Measurements from ENCODE around the gene THSD4. TPM values are rescaled to one million over a fixed set of nuclear protein-coding genes. Genes with fewer than 3 reads are reported as not detected.

The THSD4 gene
- total RNA-seq, 2 experiments from 2014 or later = not detected

DNA sequence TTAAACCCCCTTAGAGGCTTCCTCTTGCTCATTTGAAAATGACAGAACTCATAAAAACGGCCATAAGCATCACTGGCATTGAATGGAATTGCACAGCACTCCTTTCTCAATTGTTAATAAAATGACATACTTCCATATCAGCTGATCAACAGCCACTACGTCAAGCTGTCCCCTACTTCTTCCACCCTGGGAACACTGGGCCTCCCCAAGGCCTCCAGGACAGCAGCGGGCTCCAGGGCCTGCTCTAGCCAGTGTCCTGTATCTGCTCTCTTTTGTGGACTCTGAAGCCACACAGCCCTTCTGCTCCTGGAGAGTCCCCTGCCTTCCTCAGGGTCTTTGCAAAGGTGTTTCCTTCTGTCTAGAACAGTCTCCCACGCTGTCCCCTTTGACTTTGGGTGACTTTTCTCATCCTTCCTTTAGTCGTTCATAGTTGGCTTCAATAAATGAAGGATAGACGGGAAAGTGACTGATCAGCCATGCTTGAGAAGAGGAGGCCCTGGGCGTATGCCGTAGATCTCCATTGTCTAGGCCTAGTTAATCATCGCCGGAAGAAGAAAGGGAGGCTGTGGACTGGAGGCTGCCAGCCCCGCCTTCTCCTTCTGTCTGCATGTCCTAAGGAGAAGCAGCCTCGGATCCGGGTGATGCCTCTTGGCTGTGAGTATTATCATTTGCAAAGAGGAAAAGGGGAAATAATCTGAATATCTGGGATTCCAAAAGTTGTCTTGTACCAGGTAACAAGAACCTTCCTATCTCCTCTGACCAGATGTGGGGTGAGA lies 4.7 kb upstream of the THSD4 start:
- Histone ChIP-seq H3K4me2 (ENCODE audit: low read length) (no peak overlapping the region), H3K9me2 (ENCODE audit: insufficient read depth, low read length) (no peaks in the 10 kb centered on the region), H3K27ac (ENCODE audit: low read depth, low read length, poor library complexity, severe bottlenecking) (no peak overlapping the region), H2AFZ (ENCODE audit: low read length) (no peak overlapping the region), H3K4me3 (ENCODE audit: low read depth, low read length, poor library complexity, severe bottlenecking) (no peak overlapping the region), H3K4me1 (ENCODE audit: insufficient read depth, low read length, poor library complexity, severe bottlenecking) (no peaks in the 10 kb centered on the region), H4K20me1 (ENCODE audit: insufficient read depth, low read length) (no peaks in the 10 kb centered on the region), H3K36me3 (ENCODE audit: insufficient read depth, low read length) (no peaks in the 10 kb centered on the region), H3K9me3 (ENCODE audit: low read length) (no peaks in the 10 kb centered on the region), H3K79me2 (ENCODE audit: insufficient read depth, low read depth, low read length) (no peaks in the 10 kb centered on the region)
- intact Hi-C loops (cut with micrococcal nuclease; ENCODE audit: unreplicated experiment) = no loop called here
- ChIA-PET CTCF (ENCODE audit: unreplicated experiment) (no interaction called here), POLR2A (no interaction called here)
- BruUV-seq (replicated peaks) = no TSS peak
- TF ChIP-seq EZH2phosphoT487 (IDR thresholded peaks at IDR 0.05; ENCODE audit: borderline replicate concordance, low read depth, low read length) = no peak
- TF ChIP-seq, protein P1, sequence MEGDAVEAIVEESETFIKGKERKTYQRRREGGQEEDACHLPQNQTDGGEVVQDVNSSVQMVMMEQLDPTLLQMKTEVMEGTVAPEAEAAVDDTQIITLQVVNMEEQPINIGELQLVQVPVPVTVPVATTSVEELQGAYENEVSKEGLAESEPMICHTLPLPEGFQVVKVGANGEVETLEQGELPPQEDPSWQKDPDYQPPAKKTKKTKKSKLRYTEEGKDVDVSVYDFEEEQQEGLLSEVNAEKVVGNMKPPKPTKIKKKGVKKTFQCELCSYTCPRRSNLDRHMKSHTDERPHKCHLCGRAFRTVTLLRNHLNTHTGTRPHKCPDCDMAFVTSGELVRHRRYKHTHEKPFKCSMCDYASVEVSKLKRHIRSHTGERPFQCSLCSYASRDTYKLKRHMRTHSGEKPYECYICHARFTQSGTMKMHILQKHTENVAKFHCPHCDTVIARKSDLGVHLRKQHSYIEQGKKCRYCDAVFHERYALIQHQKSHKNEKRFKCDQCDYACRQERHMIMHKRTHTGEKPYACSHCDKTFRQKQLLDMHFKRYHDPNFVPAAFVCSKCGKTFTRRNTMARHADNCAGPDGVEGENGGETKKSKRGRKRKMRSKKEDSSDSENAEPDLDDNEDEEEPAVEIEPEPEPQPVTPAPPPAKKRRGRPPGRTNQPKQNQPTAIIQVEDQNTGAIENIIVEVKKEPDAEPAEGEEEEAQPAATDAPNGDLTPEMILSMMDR (conservative IDR thresholded peaks at IDR 0.05; ENCODE audit: low read length) = no peak
- DNase-seq (ENCODE audit: low spot score) = no peak

DNA sequence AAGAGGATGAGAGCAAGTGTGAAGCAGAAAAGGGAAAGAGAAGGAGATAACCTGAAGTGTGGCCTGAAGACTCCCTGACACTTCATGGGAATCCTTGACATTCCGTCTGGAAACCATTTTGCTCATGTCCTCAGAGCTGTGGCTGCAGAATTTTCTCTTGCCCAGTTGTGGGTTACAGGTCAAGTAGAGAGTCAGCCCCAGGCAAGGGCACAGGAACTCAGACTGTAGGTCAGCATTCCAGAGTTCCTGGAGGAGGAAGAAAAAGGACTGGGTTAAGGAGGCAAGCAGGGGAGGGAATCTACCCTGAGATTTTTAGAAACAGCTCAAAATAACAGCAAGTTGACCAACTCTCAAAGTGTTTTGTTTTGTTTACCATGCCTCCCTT lies 4.1 kb upstream of the THSD4 start:
- H3K9me2 ChIP-seq (ENCODE audit: insufficient read depth, low read length) = no peaks in the 10 kb centered on the region
- H3K4me2 ChIP-seq (ENCODE audit: low read length) = no peak overlapping the region
- no peaks in the 10 kb centered on the region for H4K20me1 ChIP-seq (ENCODE audit: insufficient read depth, low read length)
- intact Hi-C loops (cut with micrococcal nuclease; ENCODE audit: unreplicated experiment) = no loop called here
- CTCF ChIA-PET (ENCODE audit: unreplicated experiment) = no interaction called here
- H3K4me3 ChIP-seq (ENCODE audit: low read depth, low read length, poor library complexity, severe bottlenecking) = no peak overlapping the region
- H2AFZ ChIP-seq (ENCODE audit: low read length) = no peak overlapping the region
- no peak overlapping the region for H3K27ac ChIP-seq (ENCODE audit: low read depth, low read length, poor library complexity, severe bottlenecking)
- no peaks in the 10 kb centered on the region for H3K79me2 ChIP-seq (ENCODE audit: insufficient read depth, low read depth, low read length)
- DNase-seq (ENCODE audit: low spot score) = no peak
- POLR2A ChIA-PET = no interaction called here
- H3K4me1 ChIP-seq (ENCODE audit: insufficient read depth, low read length, poor library complexity, severe bottlenecking) = no peaks in the 10 kb centered on the region
- H3K9me3 ChIP-seq (ENCODE audit: low read length) = no peaks in the 10 kb centered on the region
- H3K36me3 ChIP-seq (ENCODE audit: insufficient read depth, low read length) = no peaks in the 10 kb centered on the region
- no TSS peak for BruUV-seq (replicated peaks)
- TF ChIP-seq, protein P1 (conservative IDR thresholded peaks at IDR 0.05; ENCODE audit: low read length) = no peak

DNA sequence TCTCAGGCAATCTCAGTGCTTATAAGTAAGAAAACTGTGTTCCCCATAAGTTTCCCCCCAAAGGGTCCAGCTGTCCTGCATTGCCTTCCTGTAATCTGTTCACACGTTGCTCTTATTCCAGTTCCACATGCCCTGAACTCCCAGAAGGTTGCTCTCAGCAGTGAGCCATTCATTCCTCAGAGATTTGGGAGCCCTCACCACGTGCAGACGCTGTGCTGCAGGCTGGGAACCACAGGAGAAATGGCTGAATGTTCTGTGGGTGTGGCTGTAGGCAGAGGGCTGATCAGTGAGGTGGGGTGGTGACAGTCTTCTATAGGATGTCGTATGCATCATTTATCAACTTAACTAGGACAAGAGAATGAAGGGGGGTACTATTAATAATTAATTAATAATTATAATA lies 3.3 kb upstream of the THSD4 start:
- no peaks in the 10 kb centered on the region for H3K4me1 ChIP-seq (ENCODE audit: insufficient read depth, low read length, poor library complexity, severe bottlenecking)
- no TSS peak for BruUV-seq (replicated peaks)
- no peak for DNase-seq (ENCODE audit: low spot score)
- intact Hi-C loops (cut with micrococcal nuclease; ENCODE audit: unreplicated experiment) = no loop called here
- no peak overlapping the region for H3K4me2 ChIP-seq (ENCODE audit: low read length)
- H3K27ac ChIP-seq (ENCODE audit: low read depth, low read length, poor library complexity, severe bottlenecking) = no peak overlapping the region
- no peaks in the 10 kb centered on the region for H3K36me3 ChIP-seq (ENCODE audit: insufficient read depth, low read length)
- no peaks in the 10 kb centered on the region for H4K20me1 ChIP-seq (ENCODE audit: insufficient read depth, low read length)
- POLR2A ChIA-PET = no interaction called here
- H3K4me3 ChIP-seq (ENCODE audit: low read depth, low read length, poor library complexity, severe bottlenecking) = no peak overlapping the region
- CTCF ChIA-PET (ENCODE audit: unreplicated experiment) = no interaction called here
- H2AFZ ChIP-seq (ENCODE audit: low read length) = no peak overlapping the region
- TF ChIP-seq, protein P1 (conservative IDR thresholded peaks at IDR 0.05; ENCODE audit: low read length) = no peak
- TF ChIP-seq EZH2phosphoT487 (IDR thresholded peaks at IDR 0.05; ENCODE audit: borderline replicate concordance, low read depth, low read length) = no peak
- H3K9me3 ChIP-seq (ENCODE audit: low read length) = no peaks in the 10 kb centered on the region
- H3K79me2 ChIP-seq (ENCODE audit: insufficient read depth, low read depth, low read length) = no peaks in the 10 kb centered on the region
- no peaks in the 10 kb centered on the region for H3K9me2 ChIP-seq (ENCODE audit: insufficient read depth, low read length)
